Effector CD8-positive, alpha-beta T cell (primary cell): ENCODE data around the gene ELF1.
A peak's percentile ranks its signal among the peaks of the same experiment; 100 is the strongest.
"Not testable (repeated sequence)": the region's sequence is repeated elsewhere in the genome, so short reads cannot be mapped to it uniquely, and the experiment has no call there.

ENCODE experiments used
- DNase-seq: peaks from one replicate; lab custom pipeline; 2025; lab: John Stamatoyannopoulos, UW

ELF1 gene

DNA sequence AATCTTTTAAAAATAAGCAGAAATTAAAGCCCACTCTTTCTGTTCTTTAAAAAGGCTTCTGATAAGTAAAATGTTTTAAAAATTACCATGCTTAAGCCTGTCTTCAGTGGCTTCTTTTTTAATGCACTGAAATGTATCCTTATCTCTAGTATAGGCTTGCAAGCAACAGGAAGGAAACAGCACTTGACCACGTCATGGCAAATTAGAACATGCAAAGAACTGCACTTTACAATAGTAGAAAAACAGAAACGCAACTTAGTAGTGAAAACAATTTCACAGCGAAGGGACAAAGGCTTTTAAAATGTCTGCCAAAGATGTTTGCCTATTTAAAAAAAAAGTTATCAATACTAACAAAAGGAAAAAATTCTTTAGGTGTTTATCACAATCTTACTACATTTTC is 36.3 kb downstream of the ELF1 start:
- DNase-seq = no peak

DNA sequence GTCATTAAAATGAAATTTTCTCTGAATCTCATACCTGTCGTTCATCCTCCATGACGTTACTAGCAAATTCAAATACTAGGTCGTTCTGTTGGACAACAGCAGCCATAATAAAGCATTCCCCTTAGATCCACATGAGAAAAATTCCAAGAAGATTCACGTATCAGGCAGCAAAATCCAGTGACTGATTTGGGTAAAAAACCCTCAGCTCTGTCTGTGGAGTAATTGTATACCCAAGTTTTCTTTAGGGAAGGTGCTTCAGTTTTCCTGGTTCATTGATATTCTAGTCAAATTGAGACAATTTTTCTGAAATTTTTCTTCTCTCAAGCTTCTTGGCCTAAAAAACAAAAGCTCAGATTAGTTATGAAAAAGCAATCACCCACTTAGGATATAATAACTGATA is 37.2 kb downstream of the ELF1 start:
- DNase-seq = no peak

DNA sequence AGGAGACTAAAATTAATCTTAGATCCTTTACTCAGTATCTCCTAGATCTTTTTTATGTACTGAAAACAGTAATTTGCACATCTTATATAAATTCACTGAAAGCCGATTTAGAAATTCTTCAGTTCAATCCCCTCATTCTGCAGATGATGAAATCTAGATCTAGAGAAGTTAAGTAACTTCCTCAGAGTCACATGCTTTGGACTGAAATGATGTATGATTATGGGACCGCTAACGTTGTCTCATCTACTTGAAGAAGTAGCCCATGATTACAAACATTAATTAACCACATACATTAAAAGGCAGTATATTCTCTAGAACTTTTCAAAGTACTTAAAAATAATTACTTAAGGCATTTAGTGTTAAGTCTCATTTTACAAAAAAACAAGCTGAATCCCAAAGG is 37.8 kb downstream of the ELF1 start:
- no peak for DNase-seq

DNA sequence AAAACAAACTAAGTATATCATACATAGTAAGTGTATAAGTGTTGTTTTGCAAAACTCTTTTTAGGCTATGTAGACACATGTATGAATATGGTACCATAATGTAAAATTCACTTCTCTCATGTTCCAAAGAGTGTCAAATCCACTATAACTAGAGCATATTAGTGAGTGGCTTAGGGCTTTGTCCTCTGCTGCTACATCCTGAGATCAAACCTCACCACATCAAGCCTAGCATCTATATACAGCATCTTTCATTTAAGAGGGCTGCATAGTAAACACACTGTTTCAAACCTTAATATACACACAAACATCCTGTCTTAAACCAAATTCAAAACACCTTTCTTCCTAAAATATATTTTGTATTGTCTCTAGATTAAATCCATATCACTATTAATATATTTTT is 38.7 kb downstream of the ELF1 start:
- no peak for DNase-seq

DNA sequence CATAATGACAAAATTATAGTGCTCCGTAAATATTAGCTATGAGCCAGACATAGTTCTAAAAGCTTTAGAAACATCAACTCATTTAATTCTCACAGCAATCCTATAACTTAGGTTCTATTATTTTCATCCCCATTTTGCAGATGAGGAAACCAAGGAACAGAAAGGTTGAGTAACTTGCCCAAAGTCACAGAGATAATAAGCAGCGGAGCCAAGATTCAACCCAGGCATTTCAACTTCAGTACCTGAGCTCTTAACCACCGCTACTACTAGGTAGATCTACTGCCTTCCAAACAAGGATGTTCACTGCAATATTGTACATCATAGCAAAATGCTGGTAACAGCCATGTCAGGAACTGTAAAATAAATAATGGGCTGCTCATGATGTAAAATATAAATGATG is 39.9 kb downstream of the ELF1 start:
- no peak for DNase-seq

DNA sequence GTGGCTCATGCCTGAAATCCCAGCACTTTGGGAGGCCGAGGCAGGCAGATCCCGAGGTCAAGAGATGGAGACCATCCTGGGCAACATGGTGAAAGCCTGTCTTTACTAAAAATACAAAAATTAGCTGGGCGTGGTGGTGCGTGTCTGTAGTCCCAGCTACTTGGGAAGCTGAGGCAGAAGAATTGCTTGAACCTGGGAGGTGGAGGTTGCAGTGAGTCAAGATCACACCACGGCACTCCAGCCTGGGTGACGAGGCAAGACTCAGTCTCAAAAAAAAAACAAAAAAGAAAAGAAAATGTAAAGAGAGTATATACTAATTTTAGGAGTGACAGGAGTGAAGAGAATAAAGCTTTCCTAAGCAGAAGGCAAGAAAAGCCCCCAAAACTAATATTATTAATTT is 41.0 kb downstream of the ELF1 start:
- DNase-seq = not testable (repeated sequence)

DNA sequence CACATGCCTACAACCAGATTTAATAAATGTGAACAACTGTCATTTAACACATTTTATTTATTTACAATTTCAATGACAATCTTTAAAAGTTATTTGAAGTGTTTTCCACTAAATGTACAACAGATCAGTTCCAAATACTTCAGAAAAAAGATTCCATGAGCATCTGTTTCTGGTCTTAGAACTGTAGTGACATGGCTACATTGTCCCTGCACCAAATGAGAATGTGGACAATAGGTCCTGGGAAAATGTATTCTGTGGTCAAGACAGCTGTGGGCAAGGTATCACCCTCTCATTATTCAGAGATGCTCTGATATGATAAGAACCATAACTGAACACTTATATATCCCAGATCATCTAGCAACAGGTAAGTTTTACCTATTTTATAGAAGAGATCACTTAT is 43.7 kb downstream of the ELF1 start:
- no peak for DNase-seq

DNA sequence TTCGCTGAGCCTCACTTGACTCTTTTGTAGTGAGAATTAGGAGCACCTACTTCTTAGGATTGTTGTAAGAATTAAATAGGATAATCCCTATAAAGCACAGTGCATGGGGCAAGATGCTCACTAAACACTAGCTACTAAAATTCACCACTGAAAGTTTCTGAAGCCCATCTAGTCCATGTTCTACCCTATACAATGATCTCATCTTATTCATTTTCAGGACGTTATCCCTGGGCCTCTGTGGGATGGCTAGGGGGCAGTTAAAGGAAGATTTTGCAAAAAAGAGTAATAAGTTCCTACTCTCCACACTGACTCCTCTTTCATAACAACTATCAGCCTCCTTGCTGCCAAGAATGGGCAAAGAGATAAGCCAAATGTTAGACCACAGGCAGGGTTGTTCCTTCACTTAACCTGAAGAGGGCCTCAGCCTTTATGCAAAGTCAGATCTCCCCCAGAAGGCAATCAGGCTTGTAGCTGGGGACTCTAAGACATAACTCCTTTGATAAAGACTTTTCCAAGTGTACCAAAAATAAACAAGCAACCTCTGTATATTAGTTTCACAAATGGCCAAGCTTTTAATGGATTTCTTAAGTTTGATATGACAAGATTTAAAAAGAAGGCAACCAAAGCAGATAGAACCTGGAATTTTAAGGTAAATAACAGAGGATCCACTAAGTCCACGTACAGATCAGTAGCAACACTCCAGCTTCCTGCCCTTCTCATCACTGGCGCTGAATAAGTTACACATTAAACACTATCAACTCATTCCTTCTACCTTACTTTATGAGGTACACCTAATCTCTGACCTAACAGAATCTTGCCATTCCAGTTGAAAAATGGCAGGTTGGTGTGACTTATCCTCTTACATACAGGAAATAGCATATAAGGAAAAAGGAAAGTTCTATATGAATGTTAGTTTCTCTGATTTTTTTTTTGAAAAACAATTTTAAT is 44.4 kb downstream of the ELF1 start:
- DNase-seq = peak; percentile 19

DNA sequence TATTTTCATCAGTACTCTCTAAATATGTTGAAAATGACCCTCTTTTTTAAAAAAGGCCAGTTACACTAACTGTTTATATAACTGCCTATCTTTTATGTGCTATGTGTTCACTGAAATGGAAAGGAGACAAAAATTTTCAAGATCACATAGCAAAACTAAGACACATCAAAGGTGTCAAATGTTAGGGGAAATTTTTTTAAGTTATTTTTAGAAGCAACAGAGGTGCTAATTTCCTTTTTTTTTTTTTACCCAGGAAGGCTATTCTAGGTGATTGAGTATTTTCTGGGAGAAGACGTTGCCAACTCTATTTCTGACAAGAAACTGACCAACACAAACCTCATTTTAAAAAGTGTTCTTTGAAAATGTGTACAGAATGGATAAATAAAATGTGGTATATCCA is 45.7 kb downstream of the ELF1 start:
- DNase-seq = no peak

DNA sequence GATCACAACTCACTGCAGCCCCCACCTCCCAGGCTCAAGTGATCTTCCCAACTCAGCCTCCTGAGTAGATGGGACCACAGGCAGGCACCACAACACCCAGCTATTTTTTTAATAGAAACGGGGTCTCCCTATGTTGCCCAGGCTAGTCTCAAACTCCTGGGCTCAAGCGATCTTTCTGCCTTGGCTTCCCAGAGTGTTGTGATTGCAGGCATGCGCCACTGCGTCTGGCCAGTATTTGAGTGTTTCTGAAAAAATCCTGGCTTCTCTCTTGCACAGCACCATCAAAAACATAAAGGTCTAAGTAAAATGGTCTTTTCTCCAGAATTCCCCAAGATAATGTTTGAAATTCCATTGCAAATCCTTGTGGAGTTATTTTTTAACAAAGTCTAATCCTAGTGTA is 47.8 kb downstream of the ELF1 start:
- DNase-seq = no peak

DNA sequence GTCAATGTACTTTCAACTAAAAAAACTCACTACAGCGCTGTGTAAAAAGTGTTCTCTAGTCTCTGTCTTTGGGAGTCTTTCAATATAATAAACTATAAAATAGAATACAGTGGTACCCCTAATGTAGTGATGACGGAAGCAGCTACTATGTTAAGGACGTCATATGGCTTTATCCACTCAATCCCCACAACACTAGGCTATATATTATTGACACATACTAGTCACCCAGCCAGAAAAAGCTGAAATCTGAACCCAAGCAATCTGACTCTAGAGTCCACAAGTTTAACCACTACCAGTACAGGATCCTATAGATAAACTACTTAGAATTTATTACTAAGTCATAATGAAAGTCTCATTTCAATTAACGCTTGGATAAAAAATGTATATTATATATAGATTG is 48.3 kb downstream of the ELF1 start:
- no peak for DNase-seq

DNA sequence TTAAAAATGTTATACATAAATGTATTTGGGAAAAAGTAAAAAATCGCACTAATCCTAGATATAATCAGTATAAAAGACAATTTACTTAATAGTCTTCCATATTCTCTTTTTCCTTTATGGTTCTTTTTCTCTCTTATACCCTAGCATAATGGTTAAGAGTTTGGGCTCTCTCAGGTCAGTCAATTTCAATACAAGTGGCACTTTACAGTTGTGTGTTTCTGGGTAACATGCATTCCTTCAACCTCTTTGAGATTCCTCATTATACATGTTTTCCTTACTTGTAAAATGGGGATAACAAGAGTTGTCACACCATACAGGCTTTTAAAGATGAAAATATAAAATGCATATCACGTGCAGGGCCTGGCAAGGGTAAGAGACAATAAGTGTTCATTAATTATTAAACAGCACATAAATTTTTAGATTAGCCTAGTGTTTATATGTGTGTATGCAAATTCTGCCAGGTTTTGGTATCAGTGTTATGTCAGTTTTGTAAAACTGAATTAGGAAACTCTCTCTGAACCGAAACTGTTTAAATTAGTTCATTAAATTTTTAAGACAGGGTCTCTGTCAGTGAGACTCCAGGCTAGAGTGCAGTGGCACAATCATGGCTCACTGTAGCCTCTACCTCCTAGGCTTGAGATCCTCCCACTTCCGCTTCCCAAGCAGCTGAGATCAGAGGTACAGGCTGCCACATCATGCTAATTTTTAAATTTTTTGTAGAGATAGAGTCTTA is 49.8 kb downstream of the ELF1 start:
- DNase-seq = no peak

DNA sequence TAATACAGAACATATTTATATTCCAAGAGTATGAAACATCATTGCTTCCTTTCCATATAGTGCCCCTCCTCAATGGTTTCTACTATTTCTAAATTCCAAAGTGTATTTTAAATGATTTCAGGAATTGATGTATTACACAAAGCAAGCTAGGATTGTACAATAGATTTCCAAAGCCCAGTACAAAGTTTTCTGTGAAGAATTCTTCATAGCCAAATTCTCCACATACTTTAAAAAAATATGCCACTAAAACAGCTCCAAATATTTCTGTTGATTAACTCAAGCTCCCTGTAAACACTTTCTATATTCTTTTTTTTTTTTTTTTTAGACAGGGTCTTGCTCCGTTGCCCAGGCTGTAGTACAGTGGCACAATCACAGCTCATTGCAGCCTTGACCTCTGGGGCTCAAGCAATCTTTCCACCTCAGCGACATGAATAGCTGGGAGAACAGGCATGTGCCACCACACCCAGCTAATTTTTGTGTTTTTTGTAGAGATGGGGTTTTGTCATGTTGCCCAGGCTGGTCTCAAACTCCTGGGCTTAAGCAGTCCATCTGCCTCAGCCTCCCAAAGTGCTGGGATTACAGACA is 50.6 kb downstream of the ELF1 start:
- no peak for DNase-seq

DNA sequence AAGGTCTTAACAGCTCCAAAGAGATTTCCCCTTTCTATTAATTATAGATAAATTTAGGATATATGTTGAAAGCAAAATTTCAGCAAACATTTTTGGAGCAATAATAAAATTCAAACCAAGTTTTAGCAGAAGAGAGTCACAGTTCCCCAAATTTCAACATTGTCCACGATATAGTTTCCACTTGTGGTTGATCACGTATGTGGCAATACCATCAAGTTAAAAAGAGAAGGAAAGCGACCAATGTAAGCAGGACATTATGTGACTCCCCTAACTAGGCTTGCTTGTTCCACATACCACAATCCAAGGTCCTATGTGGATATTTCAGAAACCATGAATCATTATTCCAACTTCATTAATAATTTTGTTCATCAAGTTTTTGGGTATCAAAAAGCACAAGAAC is 52.8 kb downstream of the ELF1 start:
- no peak for DNase-seq

DNA sequence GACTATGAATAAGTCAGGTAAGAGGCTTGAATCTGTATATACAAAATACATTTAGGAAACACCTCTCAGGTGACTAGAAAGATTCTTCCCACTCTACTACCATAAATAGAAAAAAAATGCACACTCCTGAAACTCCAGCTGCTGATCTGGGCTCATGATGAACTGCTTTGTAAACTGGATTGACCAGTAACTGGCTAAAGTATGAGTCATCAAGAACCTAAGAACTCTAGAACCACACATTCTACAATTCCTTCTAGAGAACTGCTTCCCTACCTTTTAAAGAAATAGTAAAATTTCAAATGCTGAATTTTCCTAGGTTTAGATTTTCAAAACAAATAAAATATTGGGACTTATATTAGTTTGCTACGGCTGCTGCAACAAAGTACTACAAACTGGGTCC is 55.2 kb downstream of the ELF1 start:
- no peak for DNase-seq

DNA sequence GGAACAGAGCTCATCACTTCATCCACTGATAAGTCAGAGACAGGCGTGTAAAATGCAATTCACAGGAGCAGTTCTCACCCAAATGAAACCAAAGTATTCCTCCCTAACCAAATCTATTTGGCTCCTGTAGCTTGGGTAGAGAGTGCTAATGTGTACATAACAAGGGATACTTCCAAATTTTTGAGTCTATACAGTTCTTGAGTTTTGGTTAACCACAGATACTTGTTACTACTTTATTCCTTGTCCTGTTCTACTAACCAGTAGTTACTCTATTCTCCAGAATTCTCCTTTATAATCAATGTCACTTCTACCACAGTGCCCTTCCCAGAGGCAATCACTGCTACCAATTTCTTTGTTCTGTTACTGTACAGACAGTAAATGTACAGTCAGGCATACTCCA is 57.3 kb downstream of the ELF1 start:
- no peak for DNase-seq

DNA sequence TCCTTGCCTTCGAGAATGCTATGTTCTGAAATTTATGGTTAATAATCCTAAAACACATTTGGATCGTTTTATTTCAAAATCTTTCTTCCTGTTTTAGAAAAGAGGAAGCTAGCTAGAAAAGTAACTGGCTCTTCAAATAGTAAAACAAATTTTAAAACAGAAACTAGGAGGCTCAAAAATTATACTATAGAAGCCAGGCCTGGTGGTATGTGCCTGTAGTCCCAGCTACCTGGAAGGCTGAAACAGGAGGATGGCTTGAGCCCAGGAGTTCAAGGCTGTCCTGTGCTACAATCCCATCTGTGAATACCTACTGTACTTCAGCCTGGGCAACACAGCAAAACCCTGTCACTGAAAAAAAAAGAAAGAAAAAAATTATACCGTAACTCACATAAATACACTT is 57.9 kb downstream of the ELF1 start:
- no peak for DNase-seq

DNA sequence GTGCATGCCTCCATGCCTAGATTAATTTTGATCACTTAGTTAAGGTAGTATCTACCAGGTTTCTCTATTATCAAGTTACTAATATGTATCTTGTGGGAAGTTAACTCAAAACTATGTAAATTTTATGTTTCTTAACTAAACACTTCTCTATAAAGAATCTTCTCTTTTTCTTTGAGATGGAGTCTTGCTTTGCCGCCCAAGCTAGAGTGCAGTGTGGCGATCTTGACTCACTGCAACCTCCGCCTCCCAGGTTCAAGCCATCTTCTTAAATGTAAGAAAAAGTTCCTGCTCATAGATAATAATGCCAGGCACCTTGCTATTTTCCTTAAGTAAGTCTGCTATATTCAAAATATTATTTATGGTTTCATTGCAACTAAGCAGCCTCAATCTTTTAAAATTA is 58.4 kb downstream of the ELF1 start:
- DNase-seq = no peak

DNA sequence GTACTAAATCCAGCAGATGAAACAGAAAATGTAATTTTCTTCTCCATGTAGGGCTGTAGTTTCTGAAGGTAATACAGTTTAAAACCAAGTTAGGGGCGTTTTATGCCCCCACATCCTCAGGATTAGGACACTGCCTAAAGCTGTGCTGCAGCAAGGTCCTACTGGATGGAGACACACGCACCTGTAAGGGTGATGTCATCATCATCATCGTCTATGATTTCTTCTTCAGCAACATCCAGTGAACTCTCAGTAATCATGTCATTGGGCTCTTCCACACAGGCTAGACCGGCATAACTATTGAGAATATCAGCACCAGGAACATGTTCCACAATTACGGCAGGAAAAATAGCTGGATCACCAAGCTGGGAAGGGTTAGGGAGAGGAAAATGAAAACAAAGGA is 60.5 kb downstream of the ELF1 start:
- no peak for DNase-seq

DNA sequence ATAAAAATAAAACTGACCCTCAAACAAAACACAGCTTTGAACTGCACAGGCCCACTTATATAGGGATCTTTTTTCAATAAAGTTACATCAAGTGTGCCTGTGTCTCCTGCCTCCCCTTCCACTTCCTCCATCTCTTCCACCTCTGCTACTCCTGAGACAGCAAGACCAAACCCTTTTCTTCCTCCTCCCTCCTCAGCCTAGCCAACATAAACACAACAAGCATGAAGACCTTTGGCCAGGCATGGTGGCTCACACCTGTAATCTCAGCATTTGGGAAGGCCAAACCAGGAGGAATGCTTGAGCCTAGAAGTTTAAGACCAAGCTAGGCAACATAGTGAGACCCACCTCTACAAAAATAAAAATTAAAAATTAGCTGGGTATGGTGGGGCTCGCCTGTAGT is 72.6 kb downstream of the ELF1 start:
- no peak for DNase-seq

DNA sequence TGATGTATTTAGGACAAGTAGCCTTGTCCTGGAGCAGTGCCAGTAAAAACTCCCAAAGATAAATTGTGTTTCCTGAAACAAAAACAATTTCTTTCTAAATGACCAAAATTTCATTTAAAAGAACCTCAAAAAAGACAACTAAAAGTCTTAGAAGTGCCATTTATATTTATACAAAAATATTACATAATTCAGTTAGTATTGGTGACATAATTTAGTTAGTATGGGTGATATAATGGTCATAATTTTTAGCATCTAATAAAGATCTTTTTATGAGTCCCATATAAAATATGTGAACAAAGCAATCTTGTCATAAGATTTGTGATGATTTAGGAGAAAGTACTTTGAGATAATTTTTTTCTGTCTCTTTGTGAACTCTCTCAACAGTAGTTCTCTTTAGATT is 76.0 kb downstream of the ELF1 start:
- DNase-seq = no peak

DNA sequence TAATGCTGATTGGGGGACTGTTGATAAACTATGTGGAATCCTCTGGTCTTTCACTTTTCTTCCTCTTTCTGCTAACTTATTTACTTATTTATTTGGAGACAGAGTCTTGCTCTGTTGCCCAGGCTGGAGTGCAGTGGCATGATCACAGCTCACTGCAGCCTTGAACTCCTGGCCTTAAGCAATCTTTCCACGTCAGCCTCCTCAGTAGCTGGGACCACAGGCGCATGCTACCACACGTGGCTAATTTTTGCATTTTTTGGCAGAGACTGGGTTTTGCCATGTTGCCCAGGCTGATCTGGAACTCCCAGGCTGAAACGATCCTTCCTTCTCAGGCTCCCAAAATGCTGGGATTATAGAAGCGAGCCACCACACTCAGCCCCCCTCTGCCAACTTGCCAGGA is 77.5 kb downstream of the ELF1 start:
- DNase-seq = no peak

DNA sequence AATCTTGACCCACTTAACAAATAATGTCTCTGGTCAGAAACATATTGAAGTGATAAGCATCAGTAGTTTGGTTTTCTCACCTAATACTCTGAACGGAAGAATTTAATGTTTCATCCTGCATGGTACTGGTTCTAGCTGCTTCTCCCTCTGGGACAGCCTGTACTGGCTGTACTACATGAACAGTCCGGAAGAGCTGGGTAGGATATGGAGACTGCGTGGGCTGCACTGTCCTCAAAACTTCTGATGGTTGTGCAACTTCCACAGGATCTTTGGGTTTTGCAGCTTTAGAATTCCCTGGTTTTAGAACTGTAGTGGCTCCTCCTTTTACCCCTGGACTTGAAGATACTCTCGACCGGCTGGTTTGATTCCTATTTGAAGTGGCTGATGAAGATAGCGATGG is 78.3 kb downstream of the ELF1 start:
- no peak for DNase-seq
